Measurements from ENCODE around the gene MCC.
"Not testable (repeated sequence)": the region's sequence is repeated elsewhere in the genome, so short reads cannot be mapped to it uniquely, and the experiment has no call there.

Gene MCC

DNA sequence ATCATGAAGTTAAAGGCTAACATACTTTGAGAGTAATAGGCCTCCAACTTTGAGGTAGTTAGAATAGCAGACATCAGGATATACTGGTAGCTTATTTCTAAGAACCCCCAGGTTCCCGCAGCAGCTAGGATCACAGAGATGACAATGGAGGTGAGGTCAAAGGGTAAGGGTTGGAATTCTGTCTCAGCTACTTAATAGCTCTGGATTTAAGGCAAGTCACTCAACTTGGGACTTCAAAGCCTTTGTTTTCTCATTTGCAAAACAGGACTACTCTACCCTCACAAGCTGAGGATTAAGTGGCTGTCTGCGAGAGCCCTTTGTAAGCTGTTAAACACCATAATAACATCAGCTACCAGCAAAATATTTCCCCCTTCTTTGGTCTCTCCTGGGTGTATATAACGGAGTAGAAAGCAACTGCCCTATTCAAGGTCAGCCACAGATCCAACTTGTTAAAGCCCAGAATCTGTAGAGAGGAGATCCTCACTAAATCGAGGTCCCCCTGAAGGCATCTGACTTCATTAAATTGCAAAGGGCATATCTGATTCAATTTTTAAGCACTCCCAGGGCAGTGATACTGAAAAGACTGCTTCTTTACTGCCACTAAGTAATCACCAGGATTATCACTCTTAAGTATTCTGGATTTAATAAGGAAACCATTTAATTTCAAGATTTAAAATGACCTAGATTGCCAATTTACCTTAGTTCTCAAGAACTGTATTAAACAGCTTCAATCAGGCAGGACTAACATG, 407.0 kb downstream of the MCC start:
- peaks cover 4% of the 10 kb centered on the region; the same call in 1 of the 2 replicates for H3K9me3 ChIP-seq (ENCODE audit: insufficient read depth, low read length)
- H3K9ac ChIP-seq (ENCODE audit: insufficient read length, low read depth) = no peak overlapping the region
- no peaks in the 10 kb centered on the region for H3K4me1 ChIP-seq (ENCODE audit: insufficient read depth, insufficient read length)
- H3K4me3 ChIP-seq (ENCODE audit: insufficient read length, low read depth) = no peak overlapping the region
- TF ChIP-seq ZNF274 (IDR thresholded peaks at IDR 0.05; ENCODE audit: low read depth, low read length) = no peak
- TF ChIP-seq YY1 (IDR thresholded peaks at IDR 0.05; ENCODE audit: insufficient read depth, insufficient read length) = no peak
- no peak for TF ChIP-seq SUZ12 (IDR thresholded peaks at IDR 0.05; ENCODE audit: extremely low read depth, insufficient read depth, insufficient read length)
- H3K27me3 ChIP-seq (ENCODE audit: insufficient read depth, insufficient read length) = peaks cover 11% of the 10 kb centered on the region
- DNase-seq (ENCODE audit: low read depth, low spot score) = peak; percentile 72
- H3K36me3 ChIP-seq (ENCODE audit: insufficient read depth, insufficient read length, low read length) = peaks cover 14% of the 10 kb centered on the region

DNA sequence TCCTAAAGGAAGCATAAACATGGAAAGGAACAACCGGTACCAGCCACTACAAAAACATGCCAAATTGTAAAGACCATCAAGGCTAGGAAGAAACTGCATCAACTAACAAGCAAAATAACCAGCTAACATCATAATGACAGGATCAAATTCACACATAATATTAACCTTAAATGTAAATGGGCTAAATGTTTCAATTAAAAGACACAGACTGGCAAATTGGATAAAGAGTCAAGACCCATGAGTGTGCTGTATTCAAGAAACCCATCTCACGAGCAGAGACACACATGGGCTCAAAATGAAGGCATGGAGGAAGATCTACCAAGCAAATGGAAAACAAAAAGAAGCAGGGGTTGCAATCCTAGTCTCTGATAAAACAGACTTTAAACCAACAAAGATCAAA, 411.6 kb downstream of the MCC start:
- not testable (repeated sequence) for H3K9me3 ChIP-seq (ENCODE audit: insufficient read depth, low read length); H3K4me1 ChIP-seq (ENCODE audit: insufficient read depth, insufficient read length); H3K27me3 ChIP-seq (ENCODE audit: insufficient read depth, insufficient read length); H3K9ac ChIP-seq (ENCODE audit: insufficient read length, low read depth); H3K36me3 ChIP-seq (ENCODE audit: insufficient read depth, insufficient read length, low read length); DNase-seq (ENCODE audit: low read depth, low spot score); H3K4me3 ChIP-seq (ENCODE audit: insufficient read length, low read depth)

DNA sequence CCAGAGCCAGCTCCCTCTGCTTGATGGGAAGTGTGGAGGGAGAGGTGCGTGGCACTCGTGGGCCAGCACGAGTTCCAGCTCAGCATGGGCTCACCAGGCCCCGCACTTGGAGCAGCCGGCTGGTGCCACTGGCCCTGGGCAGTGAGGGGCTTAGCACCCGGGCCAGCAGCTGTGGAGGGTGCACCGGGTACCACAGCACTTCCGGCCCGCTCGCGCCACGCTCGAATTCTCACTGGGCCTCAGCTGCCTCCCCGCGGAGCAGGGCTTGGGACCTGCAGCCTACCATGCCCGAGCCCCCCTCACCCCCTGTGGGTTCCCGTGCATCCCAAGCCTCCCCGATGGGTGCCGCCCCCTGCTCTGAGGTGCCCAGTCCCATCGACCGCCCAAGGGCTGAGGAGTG, 413.2 kb downstream of the MCC start:
- Histone ChIP-seq H3K9me3 (ENCODE audit: insufficient read depth, low read length) (peaks cover 5% of the 10 kb centered on the region; the same call in 1 of the 2 replicates), H3K36me3 (ENCODE audit: insufficient read depth, insufficient read length, low read length) (peaks cover 7% of the 10 kb centered on the region), H3K4me3 (ENCODE audit: insufficient read length, low read depth) (no peak overlapping the region), H3K9ac (ENCODE audit: insufficient read length, low read depth) (no peak overlapping the region), H3K27me3 (ENCODE audit: insufficient read depth, insufficient read length) (no peaks in the 10 kb centered on the region), H3K4me1 (ENCODE audit: insufficient read depth, insufficient read length) (no peaks in the 10 kb centered on the region)
- no peak for DNase-seq (ENCODE audit: low read depth, low spot score)
- TF ChIP-seq ZNF274 (IDR thresholded peaks at IDR 0.05; ENCODE audit: low read depth, low read length) = no peak
- TF ChIP-seq YY1 (IDR thresholded peaks at IDR 0.05; ENCODE audit: insufficient read depth, insufficient read length) = no peak
- no peak for TF ChIP-seq SUZ12 (IDR thresholded peaks at IDR 0.05; ENCODE audit: extremely low read depth, insufficient read depth, insufficient read length)

DNA sequence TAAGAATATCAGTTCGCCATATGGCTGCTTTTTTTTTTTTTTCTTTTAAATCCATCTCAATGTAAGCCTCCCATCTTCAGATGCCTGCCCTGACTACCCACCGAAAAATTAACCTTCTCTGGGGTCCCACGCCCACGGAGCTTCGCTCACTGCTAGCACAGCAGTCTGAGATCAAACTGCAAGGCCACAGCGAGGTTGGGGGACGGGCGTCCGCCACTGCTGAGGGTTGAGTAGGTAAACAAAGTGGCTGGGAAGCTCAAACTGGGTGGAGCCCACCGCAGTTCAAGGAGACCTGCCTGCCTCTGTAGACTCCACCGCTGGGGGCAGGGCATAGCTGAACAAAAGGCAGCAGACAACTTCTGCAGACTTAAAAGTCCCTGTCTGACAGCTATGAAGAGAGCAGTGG, 414.6 kb downstream of the MCC start:
- H3K36me3 ChIP-seq (ENCODE audit: insufficient read depth, insufficient read length, low read length); H3K27me3 ChIP-seq (ENCODE audit: insufficient read depth, insufficient read length); H3K9ac ChIP-seq (ENCODE audit: insufficient read length, low read depth); H3K4me3 ChIP-seq (ENCODE audit: insufficient read length, low read depth); H3K9me3 ChIP-seq (ENCODE audit: insufficient read depth, low read length); H3K4me1 ChIP-seq (ENCODE audit: insufficient read depth, insufficient read length): not testable (repeated sequence)
- DNase-seq (ENCODE audit: low read depth, low spot score) = peak; percentile 13

GRCh38 chr5:113071401-113071800, 416.9 kb downstream of the MCC start:
- no peak overlapping the region for H3K9ac ChIP-seq (ENCODE audit: insufficient read length, low read depth)
- no peak for TF ChIP-seq ZNF274 (IDR thresholded peaks at IDR 0.05; ENCODE audit: low read depth, low read length)
- TF ChIP-seq YY1 (IDR thresholded peaks at IDR 0.05; ENCODE audit: insufficient read depth, insufficient read length) = no peak
- no peak for TF ChIP-seq SUZ12 (IDR thresholded peaks at IDR 0.05; ENCODE audit: extremely low read depth, insufficient read depth, insufficient read length)
- peaks cover 20% of the 10 kb centered on the region for H3K36me3 ChIP-seq (ENCODE audit: insufficient read depth, insufficient read length, low read length)
- H3K4me1 ChIP-seq (ENCODE audit: insufficient read depth, insufficient read length) = no peaks in the 10 kb centered on the region
- H3K4me3 ChIP-seq (ENCODE audit: insufficient read length, low read depth) = no peak overlapping the region
- H3K27me3 ChIP-seq (ENCODE audit: insufficient read depth, insufficient read length) = no peaks in the 10 kb centered on the region
- H3K9me3 ChIP-seq (ENCODE audit: insufficient read depth, low read length) = peaks cover 5% of the 10 kb centered on the region; the same call in 1 of the 2 replicates
- no peak for DNase-seq (ENCODE audit: low read depth, low spot score)

DNA sequence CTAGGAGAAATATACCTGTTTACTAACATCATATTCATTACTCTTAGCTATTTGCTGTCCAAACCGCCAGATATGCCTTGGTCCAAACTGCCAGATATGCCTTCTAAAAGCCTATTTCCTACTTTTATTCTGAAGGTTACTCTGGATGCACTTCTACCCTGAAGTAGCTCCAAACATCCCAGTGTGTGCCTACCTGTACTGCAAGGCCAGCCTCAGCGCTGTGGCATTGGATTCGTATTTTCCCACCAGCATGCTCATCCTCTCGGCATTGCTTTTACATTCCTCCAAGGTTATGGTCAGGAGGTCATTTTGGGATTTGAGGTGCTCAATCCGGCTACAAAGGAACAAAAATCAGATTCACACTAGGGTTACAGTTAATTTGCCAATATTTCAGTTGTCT, 417.4 kb downstream of the MCC start:
- TF ChIP-seq ZNF274 (IDR thresholded peaks at IDR 0.05; ENCODE audit: low read depth, low read length) = no peak
- no peak for TF ChIP-seq YY1 (IDR thresholded peaks at IDR 0.05; ENCODE audit: insufficient read depth, insufficient read length)
- no peaks in the 10 kb centered on the region for H3K27me3 ChIP-seq (ENCODE audit: insufficient read depth, insufficient read length)
- no peak overlapping the region for H3K4me3 ChIP-seq (ENCODE audit: insufficient read length, low read depth)
- peaks cover 5% of the 10 kb centered on the region; the same call in 1 of the 2 replicates for H3K9me3 ChIP-seq (ENCODE audit: insufficient read depth, low read length)
- DNase-seq (ENCODE audit: low read depth, low spot score) = no peak
- no peaks in the 10 kb centered on the region for H3K4me1 ChIP-seq (ENCODE audit: insufficient read depth, insufficient read length)
- H3K9ac ChIP-seq (ENCODE audit: insufficient read length, low read depth) = no peak overlapping the region
- peaks cover 20% of the 10 kb centered on the region for H3K36me3 ChIP-seq (ENCODE audit: insufficient read depth, insufficient read length, low read length)

DNA sequence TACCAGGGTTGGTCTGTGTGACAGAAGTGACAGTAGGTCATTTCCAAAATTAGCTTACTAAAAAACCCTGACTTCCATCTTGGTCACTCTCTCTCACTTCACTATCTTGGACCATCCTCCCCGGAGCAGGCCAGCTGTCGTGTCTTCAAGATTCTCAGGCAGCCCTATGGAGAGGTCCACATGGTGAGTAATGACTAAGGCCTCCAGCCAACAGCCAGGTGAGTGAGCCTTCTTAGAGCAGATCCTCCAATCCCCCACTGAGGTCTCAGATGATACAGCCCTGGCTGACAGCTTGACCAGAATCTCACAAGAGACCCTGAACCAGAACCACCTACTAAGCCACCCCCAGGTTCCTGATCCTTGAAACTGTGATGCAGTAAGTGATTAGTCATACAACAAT, 419.7 kb downstream of the MCC start:
- H3K9me3 ChIP-seq (ENCODE audit: insufficient read depth, low read length) = no peaks in the 10 kb centered on the region
- TF ChIP-seq SUZ12 (IDR thresholded peaks at IDR 0.05; ENCODE audit: extremely low read depth, insufficient read depth, insufficient read length) (no peak), ZNF274 (IDR thresholded peaks at IDR 0.05; ENCODE audit: low read depth, low read length) (no peak), YY1 (IDR thresholded peaks at IDR 0.05; ENCODE audit: insufficient read depth, insufficient read length) (no peak)
- H3K4me3 ChIP-seq (ENCODE audit: insufficient read length, low read depth) = no peak overlapping the region
- peaks cover 33% of the 10 kb centered on the region for H3K36me3 ChIP-seq (ENCODE audit: insufficient read depth, insufficient read length, low read length)
- DNase-seq (ENCODE audit: low read depth, low spot score) = no peak
- H3K9ac ChIP-seq (ENCODE audit: insufficient read length, low read depth) = no peak overlapping the region
- no peaks in the 10 kb centered on the region for H3K4me1 ChIP-seq (ENCODE audit: insufficient read depth, insufficient read length)
- H3K27me3 ChIP-seq (ENCODE audit: insufficient read depth, insufficient read length) = no peaks in the 10 kb centered on the region
